ENCODE data around the gene DTNB.

GRCh38 chr2:25712455-25712854 lies 39.1 kb upstream of the DTNB start:
- TF ChIP-seq, protein P1, sequence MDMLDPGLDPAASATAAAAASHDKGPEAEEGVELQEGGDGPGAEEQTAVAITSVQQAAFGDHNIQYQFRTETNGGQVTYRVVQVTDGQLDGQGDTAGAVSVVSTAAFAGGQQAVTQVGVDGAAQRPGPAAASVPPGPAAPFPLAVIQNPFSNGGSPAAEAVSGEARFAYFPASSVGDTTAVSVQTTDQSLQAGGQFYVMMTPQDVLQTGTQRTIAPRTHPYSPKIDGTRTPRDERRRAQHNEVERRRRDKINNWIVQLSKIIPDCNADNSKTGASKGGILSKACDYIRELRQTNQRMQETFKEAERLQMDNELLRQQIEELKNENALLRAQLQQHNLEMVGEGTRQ (IDR thresholded peaks at IDR 0.05; ENCODE audit: low read depth, low read length) = no peak
- no peak for TF ChIP-seq CTCF (conservative IDR thresholded peaks at IDR 0.05; ENCODE audit: low read depth, low read length)
- TF ChIP-seq POLR2A (IDR thresholded peaks at IDR 0.05; ENCODE audit: low read depth, low read length) = no peak
- TF ChIP-seq SMC3 (IDR thresholded peaks at IDR 0.05; ENCODE audit: low read depth, low read length) = no peak
- no peak for TF ChIP-seq FOS (IDR thresholded peaks at IDR 0.05; ENCODE audit: low read depth, low read length)
- TF ChIP-seq, protein P2, sequence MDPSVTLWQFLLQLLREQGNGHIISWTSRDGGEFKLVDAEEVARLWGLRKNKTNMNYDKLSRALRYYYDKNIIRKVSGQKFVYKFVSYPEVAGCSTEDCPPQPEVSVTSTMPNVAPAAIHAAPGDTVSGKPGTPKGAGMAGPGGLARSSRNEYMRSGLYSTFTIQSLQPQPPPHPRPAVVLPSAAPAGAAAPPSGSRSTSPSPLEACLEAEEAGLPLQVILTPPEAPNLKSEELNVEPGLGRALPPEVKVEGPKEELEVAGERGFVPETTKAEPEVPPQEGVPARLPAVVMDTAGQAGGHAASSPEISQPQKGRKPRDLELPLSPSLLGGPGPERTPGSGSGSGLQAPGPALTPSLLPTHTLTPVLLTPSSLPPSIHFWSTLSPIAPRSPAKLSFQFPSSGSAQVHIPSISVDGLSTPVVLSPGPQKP (IDR thresholded peaks at IDR 0.05; ENCODE audit: borderline replicate concordance, low read depth, low read length) = no peak
